Suppressor macrophage treated with lipopolysaccharide for 4 hours (primary cell): ENCODE results near the gene ATP1A4.
"Not testable (repeated sequence)": the region's sequence is repeated elsewhere in the genome, so short reads cannot be mapped to it uniquely, and the experiment has no call there.

Experiments
- DNase-seq: peaks from one replicate; pipeline ENCODE4 v3.0.0-alpha.2; 2020

Gene ATP1A4

DNA sequence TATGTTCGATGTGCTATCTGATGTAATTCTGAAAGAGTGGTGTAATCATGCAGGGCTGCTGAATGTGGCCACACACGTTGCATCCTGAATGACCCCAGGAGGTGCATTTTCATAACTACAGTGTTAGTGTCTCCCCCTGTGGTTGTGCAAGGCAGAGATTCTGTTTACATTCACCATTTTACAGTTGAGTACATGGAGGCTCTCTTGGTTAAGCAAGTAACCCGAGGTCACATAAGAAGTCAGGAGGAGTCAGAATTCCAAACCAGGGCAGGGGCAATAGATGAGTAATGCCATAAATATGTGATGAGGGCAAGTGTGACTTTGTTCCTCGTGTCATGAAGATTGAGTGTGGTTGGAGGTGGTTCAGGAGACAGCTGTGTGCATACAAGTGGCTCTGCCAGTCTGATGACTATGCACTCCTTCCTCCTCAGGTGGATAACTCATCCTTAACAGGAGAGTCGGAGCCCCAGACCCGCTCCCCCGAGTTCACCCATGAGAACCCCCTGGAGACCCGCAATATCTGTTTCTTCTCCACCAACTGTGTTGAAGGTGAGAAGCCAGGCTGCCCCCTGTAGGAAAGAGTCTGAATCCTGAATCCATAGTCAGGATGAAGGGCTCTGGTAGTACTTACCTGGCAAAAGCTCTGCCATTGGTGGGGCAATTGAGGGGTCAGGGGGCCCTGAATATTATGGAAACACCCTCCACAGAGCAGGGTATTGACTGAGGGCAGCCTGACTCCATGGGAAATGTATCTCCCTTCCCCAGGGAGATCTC is 26.5 kb upstream of the ATP1A4 start:
- DNase-seq = no peak

- DNase-seq = peak; percentile 23
Observed at GRCh38 chr1:160125746-160126145, 25.7 kb upstream of the ATP1A4 start.

DNA sequence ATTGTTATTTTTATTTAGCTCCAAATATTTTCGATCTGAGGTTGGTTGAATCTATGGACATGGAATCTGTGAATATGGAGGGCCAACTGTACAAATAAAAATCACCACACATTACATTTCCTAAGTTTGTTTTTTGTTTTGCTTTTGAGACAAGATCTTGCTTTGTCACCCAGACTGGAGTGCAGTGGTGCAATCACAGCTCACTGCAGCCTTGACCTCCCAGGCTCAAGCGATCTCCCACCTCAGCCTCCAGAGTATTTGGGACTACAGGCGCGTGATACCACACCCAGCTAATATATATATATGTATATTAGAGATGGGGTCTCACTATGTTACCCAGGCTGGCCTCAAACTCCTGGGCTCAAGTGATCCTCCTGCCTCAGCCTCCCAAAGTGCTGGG is 25.1 kb upstream of the ATP1A4 start:
- DNase-seq = not testable (repeated sequence)

DNA sequence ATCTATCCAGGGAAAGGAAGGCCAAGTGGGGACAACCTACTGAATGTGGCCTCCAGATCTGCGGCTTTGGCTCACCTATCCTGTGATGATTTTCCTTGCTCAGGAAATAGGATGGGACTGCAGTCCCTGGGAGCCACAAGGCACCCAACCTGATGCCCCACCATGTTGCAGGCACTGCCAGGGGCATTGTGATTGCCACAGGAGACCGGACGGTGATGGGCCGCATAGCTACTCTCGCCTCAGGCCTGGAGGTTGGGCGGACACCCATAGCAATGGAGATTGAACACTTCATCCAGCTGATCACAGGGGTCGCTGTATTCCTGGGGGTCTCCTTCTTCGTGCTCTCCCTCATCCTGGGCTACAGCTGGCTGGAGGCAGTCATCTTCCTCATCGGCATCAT is 24.0 kb upstream of the ATP1A4 start:
- DNase-seq = no peak

DNA sequence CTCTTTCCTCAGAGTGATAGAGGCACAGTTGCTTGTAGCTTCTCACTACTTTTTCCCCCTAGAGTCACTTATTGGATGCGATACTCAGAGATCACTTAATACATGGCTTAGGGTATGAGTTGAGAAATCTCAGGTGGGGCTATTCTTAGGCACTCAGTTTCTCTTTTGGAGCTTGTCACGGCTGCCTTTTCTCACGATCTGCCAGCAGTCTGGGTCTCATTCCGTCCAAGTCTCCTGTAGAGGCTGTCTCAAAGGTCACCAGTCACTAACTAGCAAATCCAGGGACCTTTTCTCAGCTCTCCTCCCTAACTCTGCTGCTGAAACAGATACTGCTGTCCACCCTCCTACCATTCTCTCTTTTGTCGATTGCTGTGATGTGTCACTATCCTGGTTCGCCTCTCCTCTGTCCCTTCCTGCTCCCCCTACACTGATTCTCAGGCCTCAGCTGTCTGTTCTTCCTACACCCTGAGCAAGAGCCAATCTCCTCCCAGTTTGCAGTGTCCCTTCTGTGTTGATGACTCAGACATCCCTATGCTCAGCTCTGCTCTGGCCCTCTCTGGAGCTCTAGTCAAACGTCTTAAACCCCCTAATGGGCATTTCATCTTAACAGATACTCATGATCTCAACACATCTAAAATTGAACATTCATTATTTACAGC is 23.4 kb upstream of the ATP1A4 start:
- DNase-seq = peak; percentile 44

- DNase-seq = no peak
Observed at GRCh38 chr1:160128636-160129035, 22.8 kb upstream of the ATP1A4 start.

DNA sequence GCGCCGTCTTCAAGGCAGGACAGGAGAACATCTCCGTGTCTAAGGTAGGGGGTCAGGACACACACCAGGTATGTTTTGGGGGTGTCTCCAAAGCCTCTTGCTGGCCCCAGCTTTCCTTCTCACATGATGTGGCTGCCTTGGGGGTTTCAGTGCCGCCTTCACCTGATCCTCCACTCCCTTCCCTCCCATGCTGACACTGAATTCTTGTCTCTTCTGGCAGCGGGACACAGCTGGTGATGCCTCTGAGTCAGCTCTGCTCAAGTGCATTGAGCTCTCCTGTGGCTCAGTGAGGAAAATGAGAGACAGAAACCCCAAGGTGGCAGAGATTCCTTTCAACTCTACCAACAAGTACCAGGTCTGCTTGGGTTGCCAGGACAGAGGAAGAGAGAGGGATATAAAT is 22.4 kb upstream of the ATP1A4 start:
- DNase-seq = no peak

DNA sequence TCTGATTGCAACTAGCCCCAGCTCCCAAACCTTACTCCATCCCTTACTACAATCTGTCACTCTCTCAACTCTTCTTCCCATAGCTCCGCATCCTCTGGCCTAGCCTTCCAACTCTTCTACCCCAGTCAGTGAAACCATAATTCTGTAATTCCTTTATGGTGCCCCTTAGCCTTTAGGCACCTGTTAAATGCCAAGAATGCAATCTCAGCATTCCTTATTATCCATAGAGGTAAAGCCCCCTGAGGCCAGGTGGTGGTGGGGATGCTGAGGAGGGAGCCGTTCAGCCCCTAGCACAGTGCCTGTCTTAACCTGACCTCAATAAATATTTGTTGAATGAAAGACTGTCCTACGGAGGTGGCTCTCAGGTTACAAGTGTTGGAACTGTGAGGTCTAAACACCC is 21.8 kb upstream of the ATP1A4 start:
- DNase-seq = no peak

GRCh38 chr1:160129966-160130365 is 21.4 kb upstream of the ATP1A4 start:
- DNase-seq = no peak

DNA sequence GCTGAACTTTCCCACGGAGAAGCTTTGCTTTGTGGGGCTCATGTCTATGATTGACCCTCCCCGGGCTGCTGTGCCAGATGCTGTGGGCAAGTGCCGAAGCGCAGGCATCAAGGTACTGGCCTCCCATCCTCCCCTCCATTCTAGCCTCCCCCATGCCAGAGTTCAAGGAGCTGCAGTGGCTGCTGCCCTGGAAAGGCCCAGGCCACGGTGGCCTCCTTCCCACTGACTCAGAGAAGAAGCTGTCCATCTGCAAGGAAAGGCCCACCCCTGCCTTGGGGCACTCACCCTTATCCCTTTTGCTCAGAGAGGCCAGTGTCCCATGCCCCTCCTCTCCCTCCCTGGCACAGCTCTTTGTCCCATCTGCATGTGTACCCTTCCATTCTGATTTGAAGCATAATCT is 20.9 kb upstream of the ATP1A4 start:
- no peak for DNase-seq

GRCh38 chr1:160130939-160131338 is 20.5 kb upstream of the ATP1A4 start:
- DNase-seq = no peak

- no peak for DNase-seq
Observed at GRCh38 chr1:160131803-160132565, 19.4 kb upstream of the ATP1A4 start.

- DNase-seq = no peak
Observed at GRCh38 chr1:160133990-160134770, 17.2 kb upstream of the ATP1A4 start.

DNA sequence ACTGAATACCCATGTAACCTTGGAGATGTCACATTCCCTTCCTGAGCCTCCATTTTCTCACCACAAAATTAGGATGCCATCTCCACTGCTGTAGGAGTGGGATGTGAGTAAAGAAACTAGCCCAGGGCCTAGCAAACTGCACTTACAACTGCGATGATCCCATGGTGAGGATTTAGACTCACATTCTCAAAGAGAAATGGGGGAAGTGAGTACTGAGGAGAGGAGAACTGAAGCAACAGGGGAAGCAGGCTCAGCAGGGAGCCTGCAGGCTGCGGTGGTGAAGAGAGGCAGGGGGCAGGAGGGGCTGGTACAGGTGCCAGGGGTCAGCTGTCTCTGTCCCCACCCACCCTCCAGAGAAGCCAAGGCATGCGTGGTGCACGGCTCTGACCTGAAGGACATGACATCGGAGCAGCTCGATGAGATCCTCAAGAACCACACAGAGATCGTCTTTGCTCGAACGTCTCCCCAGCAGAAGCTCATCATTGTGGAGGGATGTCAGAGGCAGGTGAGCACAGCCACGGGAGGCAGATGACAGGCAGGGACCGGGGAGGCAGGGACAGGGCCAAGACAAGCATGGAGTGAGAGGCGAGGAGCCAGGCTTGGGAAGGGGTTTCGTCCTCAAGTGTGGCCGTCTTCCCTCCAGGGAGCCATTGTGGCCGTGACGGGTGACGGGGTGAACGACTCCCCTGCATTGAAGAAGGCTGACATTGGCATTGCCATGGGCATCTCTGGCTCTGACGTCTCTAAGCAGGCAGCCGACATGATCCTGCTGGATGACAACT is 16.4 kb upstream of the ATP1A4 start:
- DNase-seq = peak; percentile 55

- DNase-seq = no peak
Observed at GRCh38 chr1:160136121-160136925, 15.1 kb upstream of the ATP1A4 start.

DNA sequence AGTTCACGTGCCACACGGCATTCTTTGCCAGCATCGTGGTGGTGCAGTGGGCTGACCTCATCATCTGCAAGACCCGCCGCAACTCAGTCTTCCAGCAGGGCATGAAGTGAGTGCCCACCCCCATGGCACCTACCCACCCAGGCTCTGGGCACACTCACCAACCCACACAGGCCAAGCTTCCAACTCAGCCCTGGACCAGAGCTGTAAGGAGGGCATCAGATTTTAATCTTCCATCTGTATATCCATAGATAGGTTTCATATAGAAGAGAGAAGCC is 14.5 kb upstream of the ATP1A4 start:
- no peak for DNase-seq

DNA sequence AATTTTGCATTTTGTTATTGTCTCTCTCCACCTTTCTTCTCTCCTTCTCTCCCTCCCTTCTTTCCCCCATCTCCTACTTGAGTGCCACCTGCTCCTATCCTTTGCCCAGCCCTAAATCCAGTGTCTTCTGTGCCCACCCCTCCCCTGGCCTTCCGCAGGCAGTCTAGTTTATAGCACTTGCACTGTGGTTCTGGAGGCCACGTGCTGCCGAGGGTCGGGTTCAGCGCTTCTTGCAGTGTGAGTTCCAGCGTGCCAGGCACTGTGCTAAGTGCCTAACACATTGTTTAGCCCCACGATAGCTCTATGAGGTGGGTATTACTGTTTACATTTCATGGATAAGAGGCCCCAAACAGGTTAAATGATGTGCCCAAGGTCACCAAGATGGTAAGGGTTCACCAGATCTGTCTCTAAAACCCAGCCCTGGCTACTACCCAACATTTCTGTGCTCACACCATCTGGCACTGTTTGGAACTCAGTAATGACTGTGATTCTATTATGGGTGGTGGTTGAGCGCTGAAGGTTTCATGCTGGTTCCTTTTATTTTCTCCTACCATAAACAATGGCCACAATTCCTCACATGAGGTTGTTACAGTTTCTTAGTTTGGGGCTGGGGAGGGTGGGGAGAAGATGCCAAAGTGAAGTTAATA is 14.1 kb upstream of the ATP1A4 start:
- no peak for DNase-seq

DNA sequence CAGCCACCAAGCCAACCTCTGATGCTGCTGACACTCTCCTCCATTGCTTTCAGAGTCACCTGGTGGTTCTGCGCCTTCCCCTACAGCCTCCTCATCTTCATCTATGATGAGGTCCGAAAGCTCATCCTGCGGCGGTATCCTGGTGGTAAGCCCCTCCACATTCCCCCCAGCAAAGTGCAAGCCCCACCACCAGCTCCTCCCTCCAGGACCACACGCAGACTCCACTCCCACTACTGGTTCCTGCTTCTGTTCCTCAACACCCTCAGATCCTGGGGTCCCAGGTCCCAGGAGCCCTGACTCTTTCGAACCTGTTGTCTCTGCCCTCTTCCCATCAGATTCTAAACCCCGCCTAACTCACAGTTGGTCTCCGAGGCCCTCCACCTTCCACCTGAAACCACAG is 11.6 kb upstream of the ATP1A4 start:
- DNase-seq = no peak

DNA sequence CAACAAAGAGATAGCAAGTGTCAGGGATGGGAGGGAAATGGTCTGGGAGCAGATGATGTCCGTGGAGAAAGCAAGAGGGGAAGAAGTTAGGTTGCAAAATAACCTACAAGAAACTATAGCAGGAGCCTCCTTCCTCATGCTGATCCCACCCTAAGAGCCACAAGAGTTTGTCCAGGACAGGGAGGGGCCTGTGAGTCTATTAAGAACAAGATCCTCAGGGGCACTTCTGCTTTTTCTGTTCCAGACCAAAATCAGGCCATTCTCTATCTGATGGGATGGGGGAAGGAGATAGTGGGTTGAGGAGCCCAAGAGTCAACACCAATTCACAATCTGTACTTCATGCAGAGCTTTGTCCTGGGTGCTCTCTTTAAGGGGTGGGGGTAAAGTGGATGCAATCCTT is 7.7 kb upstream of the ATP1A4 start:
- peak; percentile 65 for DNase-seq

DNA sequence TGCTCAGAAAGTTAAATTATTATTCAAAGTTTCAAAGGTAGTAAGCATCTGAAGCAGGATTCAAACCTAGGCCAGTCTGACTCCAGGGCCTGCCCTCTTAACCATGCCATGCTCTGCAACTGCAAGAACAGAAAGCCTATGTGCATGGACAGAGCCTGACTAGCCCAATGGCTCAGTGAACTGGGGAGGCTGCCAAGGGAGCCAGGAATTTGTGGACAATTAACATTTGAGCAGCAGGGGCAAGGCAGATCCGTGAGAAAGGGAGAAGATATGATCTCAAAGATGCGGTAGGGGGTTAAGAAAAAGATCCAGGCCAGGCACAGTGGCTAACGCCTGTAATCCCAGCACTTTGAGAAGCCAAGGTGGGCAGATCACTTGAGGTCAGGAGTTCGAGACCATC is 6.5 kb upstream of the ATP1A4 start:
- DNase-seq = no peak

GRCh38 chr1:160146107-160146506 is 5.3 kb upstream of the ATP1A4 start:
- DNase-seq = no peak
